HG03060 (cell line): ENCODE measurements around the gene PARD3.
"Not testable (repeated sequence)": the region's sequence is repeated elsewhere in the genome, so short reads cannot be mapped to it uniquely, and the experiment has no call there.

Source experiments
- ATAC-seq: cut with Tn5 transposase; IDR thresholded peaks from one replicate; pipeline ENCODE4 v1.9.1; 2021; ENCODE audit warnings: low read depth, moderate number of reproducible peaks; ENCODE audit not compliant: unreplicated experiment

Gene PARD3

GRCh38 chr10:34658934-34659333 is 156.2 kb downstream of the PARD3 start:
- no peak for ATAC-seq

GRCh38 chr10:34656661-34657060 is 158.4 kb downstream of the PARD3 start:
- no peak for ATAC-seq

GRCh38 chr10:34655286-34656170 is 159.6 kb downstream of the PARD3 start:
- ATAC-seq, result no peak

- no peak for ATAC-seq
Measured at GRCh38 chr10:34654211-34654610, 160.9 kb downstream of the PARD3 start.

- ATAC-seq, result no peak
Measured at GRCh38 chr10:34653530-34653929, 161.6 kb downstream of the PARD3 start.

- ATAC-seq, result no peak
Measured at GRCh38 chr10:34651416-34652195, 163.5 kb downstream of the PARD3 start.

- ATAC-seq, result no peak
Measured at GRCh38 chr10:34650156-34650555, 164.9 kb downstream of the PARD3 start.

GRCh38 chr10:34649385-34649784 is 165.7 kb downstream of the PARD3 start:
- ATAC-seq, result no peak

- no peak for ATAC-seq
Measured at GRCh38 chr10:34648919-34649318, 166.2 kb downstream of the PARD3 start.

- no peak for ATAC-seq
Measured at GRCh38 chr10:34647875-34648865, 166.9 kb downstream of the PARD3 start.

- no peak for ATAC-seq
Measured at GRCh38 chr10:34647160-34647559, 167.9 kb downstream of the PARD3 start.

GRCh38 chr10:34646331-34646730 is 168.8 kb downstream of the PARD3 start:
- no peak for ATAC-seq

GRCh38 chr10:34644815-34645214 is 170.3 kb downstream of the PARD3 start:
- not testable (repeated sequence) for ATAC-seq

GRCh38 chr10:34644224-34644623 is 170.9 kb downstream of the PARD3 start:
- no peak for ATAC-seq

GRCh38 chr10:34643620-34644019 is 171.5 kb downstream of the PARD3 start:
- ATAC-seq, result no peak

GRCh38 chr10:34641913-34642558 is 173.1 kb downstream of the PARD3 start:
- ATAC-seq, result no peak

- ATAC-seq, result no peak
Measured at GRCh38 chr10:34641147-34641912, 173.8 kb downstream of the PARD3 start.

- ATAC-seq, result peak; percentile 59
Measured at GRCh38 chr10:34638406-34639054, 176.6 kb downstream of the PARD3 start.
